ENCODE results near the gene IKZF2. TPM values are rescaled to one million over a fixed set of nuclear protein-coding genes. Genes with fewer than 3 reads are reported as not detected.

The IKZF2 gene
- total RNA-seq, 1 experiment from 2014 or later: 1.6 TPM

- POLR2A ChIA-PET: no interaction called here
- Histone ChIP-seq H3K4me3 (replicated peaks in 1 of 2; ENCODE audit: low read depth in 1 of 2, low read length in 2 of 2) (no peak overlapping the region), H3K9ac (ENCODE audit: low read length) (no peak overlapping the region), H3K4me2 (ENCODE audit: low read length) (no peak overlapping the region), H3K27me3 (ENCODE audit: insufficient read depth, low read length) (no peaks in the 10 kb centered on the region), H4K20me1 (ENCODE audit: insufficient read depth) (no peaks in the 10 kb centered on the region), H3K9me3 (ENCODE audit: control insufficient read depth in 1 of 2, insufficient read depth in 1 of 2, low read depth in 1 of 2, low read length in 2 of 2) (no peaks in the 10 kb centered on the region), H3K36me3 (ENCODE audit: control insufficient read depth in 1 of 2, insufficient read depth in 2 of 2, low read length in 2 of 2) (no peaks in the 10 kb centered on the region), H2AFZ (ENCODE audit: low read depth, low read length, poor library complexity, severe bottlenecking) (no peak overlapping the region), H3K4me1 (ENCODE audit: control insufficient read depth in 1 of 2, insufficient read depth in 2 of 2, low read length in 2 of 2) (no peaks in the 10 kb centered on the region), H3K9me2 (ENCODE audit: insufficient read depth) (no peaks in the 10 kb centered on the region), H3K27ac (ENCODE audit: low read depth, low read length) (no peak overlapping the region), H3K79me2 (ENCODE audit: insufficient read depth, low read length) (no peaks in the 10 kb centered on the region)
- TF ChIP-seq ATF3 (IDR thresholded peaks at IDR 0.05): no peak
- RAD21 ChIA-PET (ENCODE audit: low non-redundant PET in 1 of 2, low total read pairs in 2 of 2, uncharacterized antibody in 2 of 2, unreplicated experiment in 2 of 2): no interaction called here
- no peak for DNase-seq (ENCODE audit: low read depth, low spot score)
- no TSS peak for BruUV-seq (replicated peaks)
- CTCF ChIA-PET: no interaction called here
- ATAC-seq: no peak
- intact Hi-C loops (cut with micrococcal nuclease): no loop called here
Observed at GRCh38 chr2:213069531-213069930, 81.9 kb downstream of the IKZF2 start.

GRCh38 chr2:213068676-213069359 lies 82.6 kb downstream of the IKZF2 start:
- H3K9me2 ChIP-seq (ENCODE audit: insufficient read depth): no peaks in the 10 kb centered on the region
- no peak for DNase-seq (ENCODE audit: low read depth, low spot score)
- no TSS peak for BruUV-seq (replicated peaks)
- no peaks in the 10 kb centered on the region for H3K79me2 ChIP-seq (ENCODE audit: insufficient read depth, low read length)
- CTCF ChIA-PET: interaction anchor here (0.6 kb wide), 1 partner anchor 175 kb away, joined by 4 read pairs; no protein-coding TSS in a partner anchor
- no peak overlapping the region for H3K4me3 ChIP-seq (replicated peaks in 1 of 2; ENCODE audit: low read depth in 1 of 2, low read length in 2 of 2)
- POLR2A ChIA-PET: no interaction called here
- intact Hi-C loops (cut with micrococcal nuclease): no loop called here
- H3K27ac ChIP-seq (ENCODE audit: low read depth, low read length): no peak overlapping the region
- H3K36me3 ChIP-seq (ENCODE audit: control insufficient read depth in 1 of 2, insufficient read depth in 2 of 2, low read length in 2 of 2): no peaks in the 10 kb centered on the region
- H3K4me2 ChIP-seq (ENCODE audit: low read length): no peak overlapping the region
- no peak overlapping the region for H2AFZ ChIP-seq (ENCODE audit: low read depth, low read length, poor library complexity, severe bottlenecking)
- H3K27me3 ChIP-seq (ENCODE audit: insufficient read depth, low read length): no peaks in the 10 kb centered on the region
- no peak overlapping the region for H3K9ac ChIP-seq (ENCODE audit: low read length)
- H3K9me3 ChIP-seq (ENCODE audit: control insufficient read depth in 1 of 2, insufficient read depth in 1 of 2, low read depth in 1 of 2, low read length in 2 of 2): no peaks in the 10 kb centered on the region
- no peaks in the 10 kb centered on the region for H4K20me1 ChIP-seq (ENCODE audit: insufficient read depth)
- RAD21 ChIA-PET (ENCODE audit: low non-redundant PET in 1 of 2, low total read pairs in 2 of 2, uncharacterized antibody in 2 of 2, unreplicated experiment in 2 of 2): no interaction called here
- no peak for ATAC-seq
- no peaks in the 10 kb centered on the region for H3K4me1 ChIP-seq (ENCODE audit: control insufficient read depth in 1 of 2, insufficient read depth in 2 of 2, low read length in 2 of 2)
- no peak for TF ChIP-seq CTCF (IDR thresholded peaks at IDR 0.05 in 2 of 3, conservative IDR thresholded peaks at IDR 0.05 in 1 of 3; ENCODE audit: borderline replicate concordance in 1 of 3, insufficient read depth in 1 of 3, low read depth in 2 of 3, low read length in 2 of 3)
- TF ChIP-seq MAX (IDR thresholded peaks at IDR 0.05): no peak
- TF ChIP-seq SRF (IDR thresholded peaks at IDR 0.05; ENCODE audit: low read depth): no peak
- no peak for TF ChIP-seq RAD21 (IDR thresholded peaks at IDR 0.05; ENCODE audit: low read depth)
- TF ChIP-seq YY1 (IDR thresholded peaks at IDR 0.05; ENCODE audit: extremely low read depth, insufficient replicate concordance, low read depth, low read length): no peak
- no peak for TF ChIP-seq REST (IDR thresholded peaks at IDR 0.05; ENCODE audit: low read depth)
- no peak for TF ChIP-seq POLR2AphosphoS5 (IDR thresholded peaks at IDR 0.05; ENCODE audit: low read depth, low read length)
- no peak for TF ChIP-seq JUND (IDR thresholded peaks at IDR 0.05)
- TF ChIP-seq CBX3 (IDR thresholded peaks at IDR 0.05; ENCODE audit: low read depth): no peak
- TF ChIP-seq POLR2A (IDR thresholded peaks at IDR 0.05; ENCODE audit: borderline replicate concordance, extremely low read depth, insufficient read depth, insufficient read length): no peak
- TF ChIP-seq ZNF274 (IDR thresholded peaks at IDR 0.05; ENCODE audit: low read depth, low read length): no peak
- TF ChIP-seq FOSL1 (IDR thresholded peaks at IDR 0.05; ENCODE audit: low read depth): no peak
- no peak for TF ChIP-seq TCF7L2 (IDR thresholded peaks at IDR 0.05; ENCODE audit: borderline replicate concordance, extremely low read depth, insufficient read depth, insufficient read length)
- TF ChIP-seq ATF3 (IDR thresholded peaks at IDR 0.05): no peak
